Activated CD8-positive, alpha-beta T cell treated with anti-CD3 and anti-CD28 coated beads for 36 hours (primary cell): ENCODE data around the gene TBC1D23. TPM values are rescaled to one million over a fixed set of nuclear protein-coding genes. Genes with fewer than 3 reads are reported as not detected.

Experiments used
- ATAC-seq: fragments of 200-7000 bp; cut with Tn5 transposase; one replicate; pipeline ENCODE4 v1.10.0; 2021; ENCODE audit warnings: mild to moderate bottlenecking, moderate library complexity
- CTCF ChIA-PET: fragments of 350-600 bp; sonication (Branson Sonifier 250); formaldehyde crosslinking; loops from one replicate; lab custom pipeline; 2021; ENCODE audit warnings: antibody characterized with exemption; lab: Charles Lee
- POLR2A ChIA-PET: fragments of 350-600 bp; sonication (Branson Sonifier 250); formaldehyde crosslinking; loops from one replicate; lab custom pipeline; 2021; ENCODE audit warnings: antibody characterized with exemption; lab: Charles Lee
- DNase-seq: peaks from one replicate; pipeline ENCODE4 v3.0.0-alpha.2; 2020
- H3K27ac Mint-ChIP-seq: one replicate; pipeline ENCODE4 v1.8.0; 2021; ENCODE audit warnings: mild to moderate bottlenecking, mixed read lengths
- H3K27me3 Mint-ChIP-seq: one replicate; pipeline ENCODE4 v1.8.0; 2021; ENCODE audit warnings: mixed read lengths
- H3K36me3 Mint-ChIP-seq: one replicate; pipeline ENCODE4 v1.8.0; 2021; ENCODE audit warnings: low read depth, mixed read lengths
- H3K4me1 Mint-ChIP-seq: one replicate; pipeline ENCODE4 v1.8.0; 2021; ENCODE audit warnings: low read depth, mixed read lengths
- H3K4me3 Mint-ChIP-seq: one replicate; pipeline ENCODE4 v1.8.0; 2021; ENCODE audit warnings: mild to moderate bottlenecking, moderate library complexity, mixed read lengths
- H3K9me3 Mint-ChIP-seq: one replicate; pipeline ENCODE4 v1.8.0; 2021; ENCODE audit warnings: mixed read lengths
- intact Hi-C: fragments of 100-400 bp; cut with micrococcal nuclease; formaldehyde crosslinking; loops from one replicate; pipeline ENCODE4 v1.10.0; 2022
- total RNA-seq, 2 experiments: library from RNA; stranded (reverse); gene quantifications; one replicate each; pipeline ENCODE4 v1.2.3, GENCODE V29; 2021
- TF ChIP-seq, protein P1 (sequence below): fragments of 200-600 bp; IDR thresholded peaks from one replicate; pipeline ENCODE4 v1.8.0; 2022; ENCODE audit warnings: antibody characterized with exemption, mild to moderate bottlenecking

Gene TBC1D23
- total RNA-seq, 2 experiments from 2014 or later = 14.4 to 20.5 TPM

DNA sequence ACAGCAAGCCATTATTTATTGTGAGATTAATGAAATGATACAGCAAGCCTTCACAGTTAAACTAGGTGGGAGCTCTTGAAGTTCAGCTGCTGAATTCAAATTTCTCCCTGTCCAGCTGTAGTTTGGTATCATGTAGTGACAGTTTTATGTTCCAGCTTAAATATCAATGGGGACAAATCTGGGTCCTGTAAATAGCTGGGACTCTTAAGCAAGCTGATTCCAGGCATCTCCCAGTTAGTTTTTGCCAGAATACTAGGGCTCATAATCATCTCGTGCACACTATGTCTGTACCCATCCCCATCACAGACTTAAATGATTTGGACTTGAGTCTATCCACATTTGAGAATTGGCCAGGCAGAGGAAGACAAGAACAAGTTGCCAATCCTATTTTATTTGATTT is 45.9 kb downstream of the TBC1D23 start:
- TF ChIP-seq, protein P1, sequence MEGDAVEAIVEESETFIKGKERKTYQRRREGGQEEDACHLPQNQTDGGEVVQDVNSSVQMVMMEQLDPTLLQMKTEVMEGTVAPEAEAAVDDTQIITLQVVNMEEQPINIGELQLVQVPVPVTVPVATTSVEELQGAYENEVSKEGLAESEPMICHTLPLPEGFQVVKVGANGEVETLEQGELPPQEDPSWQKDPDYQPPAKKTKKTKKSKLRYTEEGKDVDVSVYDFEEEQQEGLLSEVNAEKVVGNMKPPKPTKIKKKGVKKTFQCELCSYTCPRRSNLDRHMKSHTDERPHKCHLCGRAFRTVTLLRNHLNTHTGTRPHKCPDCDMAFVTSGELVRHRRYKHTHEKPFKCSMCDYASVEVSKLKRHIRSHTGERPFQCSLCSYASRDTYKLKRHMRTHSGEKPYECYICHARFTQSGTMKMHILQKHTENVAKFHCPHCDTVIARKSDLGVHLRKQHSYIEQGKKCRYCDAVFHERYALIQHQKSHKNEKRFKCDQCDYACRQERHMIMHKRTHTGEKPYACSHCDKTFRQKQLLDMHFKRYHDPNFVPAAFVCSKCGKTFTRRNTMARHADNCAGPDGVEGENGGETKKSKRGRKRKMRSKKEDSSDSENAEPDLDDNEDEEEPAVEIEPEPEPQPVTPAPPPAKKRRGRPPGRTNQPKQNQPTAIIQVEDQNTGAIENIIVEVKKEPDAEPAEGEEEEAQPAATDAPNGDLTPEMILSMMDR = no peak
- intact Hi-C loops = no loop called here
- Mint-ChIP-seq H3K27me3 (no peaks in the 10 kb centered on the region), H3K4me1 (no peaks in the 10 kb centered on the region), H3K27ac (no peak overlapping the region), H3K4me3 (no peak overlapping the region), H3K36me3 (peaks cover 6% of the 10 kb centered on the region), H3K9me3 (no peaks in the 10 kb centered on the region)
- ChIA-PET POLR2A (no interaction called here), CTCF (interaction anchor here (1.5 kb wide), 1 partner anchor 10 kb away, joined by 3 read pairs; no protein-coding TSS in a partner anchor)
- DNase-seq (no peak), ATAC-seq (no peak)

DNA sequence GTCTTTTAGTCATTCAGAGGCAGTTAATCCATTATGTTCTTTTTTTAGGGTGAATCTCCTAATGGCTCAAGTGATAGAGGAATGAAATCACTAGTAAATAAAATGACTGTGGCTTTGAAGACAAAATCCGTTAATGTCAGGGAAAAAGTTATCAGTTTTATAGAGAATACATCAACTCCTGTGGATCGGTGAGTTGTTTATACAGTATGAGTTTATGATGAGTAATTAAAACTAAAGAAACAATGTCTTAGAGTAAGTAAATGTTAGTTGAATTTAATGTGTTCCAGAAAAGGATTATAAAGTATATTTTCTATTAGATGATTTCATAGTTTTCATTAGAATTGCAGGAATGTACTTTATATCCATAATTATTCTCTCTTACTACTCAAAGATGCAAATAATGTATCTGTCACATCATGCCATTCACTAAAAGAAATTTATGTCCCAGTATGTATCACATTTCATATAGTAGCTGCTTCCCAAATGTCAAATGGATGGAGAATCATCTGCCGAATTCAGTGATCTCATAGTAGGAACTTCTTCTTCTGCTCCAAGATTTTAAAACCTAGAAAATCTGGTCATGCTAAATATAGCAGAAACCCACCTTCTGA is 49.7 kb downstream of the TBC1D23 start:
- Mint-ChIP-seq H3K9me3 (no peaks in the 10 kb centered on the region), H3K36me3 (peaks cover 5% of the 10 kb centered on the region), H3K4me1 (no peaks in the 10 kb centered on the region), H3K27me3 (no peaks in the 10 kb centered on the region), H3K4me3 (no peak overlapping the region), H3K27ac (no peak overlapping the region)
- DNase-seq = no peak
- intact Hi-C loops = no loop called here
- ATAC-seq = no peak
- ChIA-PET CTCF (no interaction called here), POLR2A (no interaction called here)
- TF ChIP-seq, protein P1 = no peak

DNA sequence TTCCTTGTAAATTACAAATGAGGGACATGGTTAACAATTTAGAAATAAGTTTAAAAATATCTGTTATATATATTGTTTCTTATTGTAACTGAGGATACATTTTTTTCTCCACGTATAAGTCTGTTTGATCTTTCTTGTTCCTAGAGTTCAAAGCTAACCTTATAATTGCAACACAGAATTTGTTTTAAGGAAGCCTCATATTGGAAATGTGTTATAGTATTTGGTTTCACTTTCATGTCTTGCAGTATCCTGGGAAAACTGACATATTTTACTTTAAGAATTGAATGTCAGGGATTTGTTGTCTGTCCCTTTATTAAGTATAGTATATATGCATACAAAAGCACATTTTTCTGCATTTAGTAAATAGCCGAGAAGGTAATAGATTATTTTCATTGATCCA is 50.2 kb downstream of the TBC1D23 start:
- Mint-ChIP-seq H3K9me3 (no peaks in the 10 kb centered on the region), H3K27ac (no peak overlapping the region), H3K27me3 (no peaks in the 10 kb centered on the region), H3K36me3 (peaks cover 3% of the 10 kb centered on the region), H3K4me1 (no peaks in the 10 kb centered on the region), H3K4me3 (no peak overlapping the region)
- CTCF ChIA-PET = interaction anchor here (1.0 kb wide), 1 partner anchor 11 kb away, joined by 5 read pairs; no protein-coding TSS in a partner anchor
- DNase-seq (no peak), ATAC-seq (no peak)
- TF ChIP-seq, protein P1 = no peak
- intact Hi-C loops = no loop called here
- POLR2A ChIA-PET = no interaction called here

DNA sequence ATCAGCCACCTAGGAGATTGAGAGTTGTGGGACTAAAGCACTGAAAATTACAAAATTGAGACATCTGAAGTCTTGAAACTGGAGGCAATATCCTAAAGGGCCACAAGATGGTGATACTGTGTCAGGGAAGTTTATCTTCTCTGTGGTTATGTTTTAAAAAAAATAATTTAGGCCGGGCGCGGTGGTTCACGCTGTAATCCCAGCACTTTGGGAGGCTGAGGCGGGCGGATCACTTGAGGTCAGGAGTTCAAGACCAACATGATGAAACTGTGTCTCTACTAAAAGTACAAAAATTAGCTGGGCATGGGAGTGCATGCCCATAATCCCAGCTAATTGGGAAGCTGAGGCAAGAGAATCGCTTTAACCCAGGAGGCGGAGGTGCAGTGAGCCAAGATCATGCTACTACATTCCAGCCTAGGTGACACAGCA is 55.9 kb downstream of the TBC1D23 start:
- TF ChIP-seq, protein P1 = peak; percentile 70
- CTCF ChIA-PET = interaction anchor here (0.6 to 2.4 kb wide), 24 partner anchors 10 to 485 kb away, joined by 3 to 18 read pairs (median 3); partner anchors contain the start of genes LNP1 and NIT2
- Mint-ChIP-seq H3K27ac (no peak overlapping the region), H3K4me3 (no peak overlapping the region), H3K36me3 (peaks cover 6% of the 10 kb centered on the region), H3K9me3 (no peaks in the 10 kb centered on the region), H3K27me3 (no peaks in the 10 kb centered on the region), H3K4me1 (peaks cover 15% of the 10 kb centered on the region)
- intact Hi-C loops = loop anchor here (2.0 kb wide), 1 partner anchor 274 kb away; no protein-coding TSS in a partner anchor
- ATAC-seq (peak; percentile 89), DNase-seq (peak; percentile 55)
- POLR2A ChIA-PET = interaction anchor here (1.1 kb wide), 2 partner anchors 47 to 85 kb away, joined by 3 read pairs; partner anchors contain the start of genes LNP1 and TOMM70

DNA sequence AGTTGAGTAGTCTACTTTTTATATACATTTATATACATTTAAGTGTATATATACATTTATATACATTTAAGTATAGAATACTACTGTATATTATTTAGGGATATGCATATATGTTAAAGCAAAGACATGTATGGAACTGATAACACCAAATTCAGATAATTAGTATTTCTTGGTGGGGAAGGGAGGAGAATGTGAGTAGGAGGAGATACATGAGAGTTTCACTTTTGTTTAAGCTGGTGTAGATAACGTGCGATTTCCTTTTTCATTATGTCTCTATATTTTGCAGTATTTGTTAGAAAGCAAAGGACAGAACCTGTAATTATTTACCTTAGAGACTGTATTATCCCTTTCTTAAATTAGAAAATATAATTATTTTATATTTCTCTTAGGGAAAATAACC is 57.1 kb downstream of the TBC1D23 start:
- ChIA-PET POLR2A (interaction anchor here (1.3 kb wide), 1 partner anchor 17 kb away, joined by 3 read pairs; no protein-coding TSS in a partner anchor), CTCF (interaction anchor here (1.0 to 2.0 kb wide), 4 partner anchors 13 to 486 kb away, joined by 3 to 9 read pairs (median 4); no protein-coding TSS in a partner anchor)
- Mint-ChIP-seq H3K9me3 (no peaks in the 10 kb centered on the region), H3K4me1 (peaks cover 15% of the 10 kb centered on the region), H3K27ac (no peak overlapping the region), H3K27me3 (no peaks in the 10 kb centered on the region), H3K4me3 (no peak overlapping the region), H3K36me3 (peaks cover 6% of the 10 kb centered on the region)
- DNase-seq (no peak), ATAC-seq (peak; percentile 64)
- TF ChIP-seq, protein P1 = no peak
- intact Hi-C loops = loop anchor here (2.0 kb wide), 1 partner anchor 273 kb away; no protein-coding TSS in a partner anchor
